Neural progenitor cell (in vitro differentiated cells): ENCODE measurements around the gene ARID2. TPM values are rescaled to one million over a fixed set of nuclear protein-coding genes. Genes with fewer than 3 reads are reported as not detected.

Experiments used
- DNase-seq: peaks from one replicate; pipeline ENCODE4 v3.0.0-alpha.2; 2016; ENCODE audit warnings: low spot score
- H2AFZ ChIP-seq: fragments of 200-600 bp; sonication (generic); replicated peaks from 2 replicates; pipeline ENCODE4 v1.6.1; 2016; ENCODE audit warnings: antibody characterized with exemption
- H3F3A ChIP-seq: fragments of 200-600 bp; sonication (generic); 2 replicates; pipeline ENCODE4 v1.6.1; 2016; ENCODE audit warnings: antibody characterized with exemption, low read depth
- H3K27ac ChIP-seq: fragments of 200-600 bp; sonication (generic); 2 replicates; pipeline ENCODE4 v1.5.1; 2016; ENCODE audit warnings: mild to moderate bottlenecking
- H3K27me3 ChIP-seq: fragments of 200-600 bp; sonication (generic); 2 replicates; pipeline ENCODE4 v1.6.1; 2016; ENCODE audit warnings: mild to moderate bottlenecking, moderate library complexity
- H3K36me3 ChIP-seq: fragments of 200-600 bp; sonication (generic); 2 replicates; pipeline ENCODE4 v1.5.1; 2016
- H3K4me1 ChIP-seq: fragments of 200-600 bp; sonication (generic); 2 replicates; pipeline ENCODE4 v1.6.1; 2016; ENCODE audit warnings: mixed run types
- H3K4me2 ChIP-seq: fragments of 200-600 bp; sonication (generic); 2 replicates; pipeline ENCODE4 v1.6.1; 2016
- H3K4me3 ChIP-seq: fragments of 200-600 bp; sonication (generic); 2 replicates; pipeline ENCODE4 v1.5.1; 2016
- H3K79me2 ChIP-seq: fragments of 200-600 bp; sonication (generic); 2 replicates; pipeline ENCODE4 v1.6.1; 2016; ENCODE audit warnings: low read depth
- H3K9ac ChIP-seq: fragments of 200-600 bp; sonication (generic); 2 replicates; pipeline ENCODE4 v1.6.1; 2016
- H3K9me3 ChIP-seq: fragments of 200-600 bp; sonication (generic); 2 replicates; pipeline ENCODE4 v1.5.1; 2016; ENCODE audit warnings: low read depth
- H4K20me1 ChIP-seq: fragments of 200-600 bp; sonication (generic); 2 replicates; pipeline ENCODE4 v1.6.1; 2016; ENCODE audit warnings: low read depth
- H3K27ac Mint-ChIP-seq: 3 replicates; pipeline ENCODE4 v1.8.0; 2021; ENCODE audit warnings: mixed read lengths
- H3K27me3 Mint-ChIP-seq: 2 replicates; pipeline ENCODE4 v1.8.0; 2022; ENCODE audit warnings: low read depth, mild to moderate bottlenecking, inconsistent platforms, moderate library complexity, mixed read lengths; ENCODE audit not compliant: insufficient read depth
- H3K36me3 Mint-ChIP-seq: 3 replicates; pipeline ENCODE4 v1.8.0; 2021; ENCODE audit warnings: mixed read lengths
- H3K4me1 Mint-ChIP-seq: 3 replicates; pipeline ENCODE4 v1.8.0; 2021; ENCODE audit warnings: mixed read lengths
- H3K4me3 Mint-ChIP-seq: 3 replicates; pipeline ENCODE4 v1.8.0; 2021; ENCODE audit warnings: mild to moderate bottlenecking, moderate library complexity, mixed read lengths
- H3K9me3 Mint-ChIP-seq: 3 replicates; pipeline ENCODE4 v1.8.0; 2020; ENCODE audit warnings: mixed read lengths
- EZH2 ChIP-seq: fragments of 200-600 bp; sonication (generic); IDR thresholded peaks from 2 replicates; pipeline ENCODE4 v1.6.1; 2017; ENCODE audit warnings: antibody characterized with exemption, mild to moderate bottlenecking, moderate library complexity
- EZH2phosphoT487 ChIP-seq: fragments of 200-600 bp; sonication (generic); IDR thresholded peaks from 2 replicates; pipeline ENCODE4 v1.6.1; 2017; ENCODE audit warnings: antibody characterized with exemption
- total RNA-seq: library from RNA; depleted of rRNA; stranded (reverse); fragments of >200 nt; gene quantifications from 2 replicates; pipeline ENCODE4 v1.2.3, GENCODE V29; 2015; ENCODE audit warnings: low replicate concordance
- TF ChIP-seq, protein P1 (sequence below): fragments of 200-600 bp; sonication (generic); IDR thresholded peaks from 2 replicates; pipeline ENCODE4 v1.5.1; 2017; ENCODE audit warnings: antibody characterized with exemption, mild to moderate bottlenecking

ARID2 gene
- total RNA-seq, 1 donor from 2014 or later = 86.4 TPM

DNA sequence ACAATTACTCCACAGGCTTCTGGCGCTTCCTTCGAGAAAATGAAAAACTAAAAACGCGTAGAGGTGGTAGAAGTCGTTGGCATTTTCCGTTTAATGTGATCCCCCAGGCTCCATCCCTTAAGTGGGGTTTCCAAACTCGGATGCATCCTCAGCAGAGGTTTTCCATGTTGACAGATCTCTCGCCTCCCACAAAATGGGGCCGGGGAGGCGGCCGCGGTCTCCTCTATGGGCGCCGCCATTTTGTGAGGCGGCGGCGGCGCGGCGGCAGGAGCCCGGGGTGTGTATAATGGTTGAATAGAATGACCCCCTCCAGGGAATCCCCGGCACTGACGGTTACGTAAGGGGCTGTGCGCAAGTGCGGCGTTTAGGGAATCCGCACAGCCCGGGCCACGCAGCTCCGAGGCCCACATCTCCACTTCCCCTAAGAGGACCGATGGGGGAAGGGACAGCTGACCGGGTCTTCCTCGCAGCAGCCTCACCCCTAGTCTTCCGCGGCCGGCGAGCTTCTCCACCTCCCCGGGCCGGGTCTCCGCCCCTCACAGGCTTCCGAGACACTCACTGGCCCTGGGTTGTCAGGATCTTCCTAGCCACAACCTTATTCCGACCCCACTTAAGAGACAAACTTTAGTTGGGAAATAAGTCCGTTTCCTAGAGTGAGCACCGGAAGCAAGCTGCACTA is 2.1 kb upstream of the ARID2 start:
- H3K9ac ChIP-seq = peak overlapping the region; percentile 89
- H3K36me3 Mint-ChIP-seq = peaks cover 5% of the 10 kb centered on the region
- H3K9me3 Mint-ChIP-seq = no peaks in the 10 kb centered on the region
- H3K9me3 ChIP-seq = no peaks in the 10 kb centered on the region
- H3K27ac Mint-ChIP-seq = peak overlapping the region; percentile 100
- H3K27ac ChIP-seq = peak overlapping the region; percentile 97
- H3K27me3 Mint-ChIP-seq = no peaks in the 10 kb centered on the region
- H3K4me2 ChIP-seq = peak overlapping the region; percentile 86
- H3K36me3 ChIP-seq = peaks cover 14% of the 10 kb centered on the region
- H3K4me1 ChIP-seq = peaks cover 34% of the 10 kb centered on the region
- peak; percentile 99 for DNase-seq
- H4K20me1 ChIP-seq = peaks cover 16% of the 10 kb centered on the region
- peak overlapping the region; percentile 98 for H3K4me3 Mint-ChIP-seq
- H3K27me3 ChIP-seq = no peaks in the 10 kb centered on the region
- peak overlapping the region; percentile 88 for H3K4me3 ChIP-seq
- peaks cover 12% of the 10 kb centered on the region for H3K4me1 Mint-ChIP-seq
- peaks cover 43% of the 10 kb centered on the region for H3F3A ChIP-seq
- TF ChIP-seq EZH2phosphoT487 (no peak), EZH2 (no peak)
- H2AFZ ChIP-seq = peak overlapping the region; percentile 89
- H3K79me2 ChIP-seq = peaks cover 75% of the 10 kb centered on the region

DNA sequence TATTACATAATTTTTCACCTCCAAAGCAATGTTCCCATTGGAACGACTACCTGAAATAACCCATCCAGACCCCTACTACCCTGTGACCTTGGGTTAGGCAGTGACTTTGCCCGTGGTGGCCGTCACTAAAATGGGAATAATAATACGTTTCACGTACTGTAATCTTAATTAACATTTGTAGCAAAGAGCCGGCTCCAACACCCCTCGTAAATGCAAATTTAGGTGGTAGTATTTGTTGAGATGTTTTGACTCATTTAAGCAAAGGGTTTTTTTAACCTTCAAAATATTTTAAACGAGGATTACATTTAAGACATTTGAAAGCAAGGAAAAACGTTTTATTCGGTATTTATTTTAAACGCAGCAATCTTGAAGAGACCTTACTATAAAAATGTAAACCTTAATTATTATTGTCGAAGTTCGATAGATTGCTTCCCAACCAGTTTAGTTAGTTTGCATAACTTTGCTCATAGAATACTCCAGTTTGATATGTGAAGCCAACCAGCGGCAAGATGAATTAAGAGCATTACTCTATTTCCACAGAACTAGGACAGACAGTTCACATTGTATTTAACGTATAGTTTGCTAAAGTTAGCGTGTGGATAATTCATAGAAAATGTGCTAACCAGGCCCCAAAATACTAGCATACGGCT is 1.4 kb upstream of the ARID2 start:
- Histone ChIP-seq H3K9me3 (no peaks in the 10 kb centered on the region), H3K4me2 (peak overlapping the region; percentile 86), H4K20me1 (peaks cover 17% of the 10 kb centered on the region), H3K27me3 (no peaks in the 10 kb centered on the region), H3K4me1 (peaks cover 39% of the 10 kb centered on the region), H3K4me3 (peak overlapping the region; percentile 88), H3K79me2 (peaks cover 75% of the 10 kb centered on the region), H3K36me3 (peaks cover 20% of the 10 kb centered on the region), H2AFZ (peak overlapping the region; percentile 31), H3K27ac (peak overlapping the region; percentile 97), H3K9ac (no peak overlapping the region), H3F3A (peaks cover 43% of the 10 kb centered on the region)
- peaks cover 16% of the 10 kb centered on the region for H3K4me1 Mint-ChIP-seq
- no peaks in the 10 kb centered on the region for H3K27me3 Mint-ChIP-seq
- H3K9me3 Mint-ChIP-seq = no peaks in the 10 kb centered on the region
- TF ChIP-seq, protein P1, sequence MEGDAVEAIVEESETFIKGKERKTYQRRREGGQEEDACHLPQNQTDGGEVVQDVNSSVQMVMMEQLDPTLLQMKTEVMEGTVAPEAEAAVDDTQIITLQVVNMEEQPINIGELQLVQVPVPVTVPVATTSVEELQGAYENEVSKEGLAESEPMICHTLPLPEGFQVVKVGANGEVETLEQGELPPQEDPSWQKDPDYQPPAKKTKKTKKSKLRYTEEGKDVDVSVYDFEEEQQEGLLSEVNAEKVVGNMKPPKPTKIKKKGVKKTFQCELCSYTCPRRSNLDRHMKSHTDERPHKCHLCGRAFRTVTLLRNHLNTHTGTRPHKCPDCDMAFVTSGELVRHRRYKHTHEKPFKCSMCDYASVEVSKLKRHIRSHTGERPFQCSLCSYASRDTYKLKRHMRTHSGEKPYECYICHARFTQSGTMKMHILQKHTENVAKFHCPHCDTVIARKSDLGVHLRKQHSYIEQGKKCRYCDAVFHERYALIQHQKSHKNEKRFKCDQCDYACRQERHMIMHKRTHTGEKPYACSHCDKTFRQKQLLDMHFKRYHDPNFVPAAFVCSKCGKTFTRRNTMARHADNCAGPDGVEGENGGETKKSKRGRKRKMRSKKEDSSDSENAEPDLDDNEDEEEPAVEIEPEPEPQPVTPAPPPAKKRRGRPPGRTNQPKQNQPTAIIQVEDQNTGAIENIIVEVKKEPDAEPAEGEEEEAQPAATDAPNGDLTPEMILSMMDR = no peak
- TF ChIP-seq EZH2 (no peak), EZH2phosphoT487 (no peak)
- H3K4me3 Mint-ChIP-seq = peak overlapping the region; percentile 98
- peak overlapping the region; percentile 74 for H3K27ac Mint-ChIP-seq
- H3K36me3 Mint-ChIP-seq = peaks cover 8% of the 10 kb centered on the region
- DNase-seq = no peak

DNA sequence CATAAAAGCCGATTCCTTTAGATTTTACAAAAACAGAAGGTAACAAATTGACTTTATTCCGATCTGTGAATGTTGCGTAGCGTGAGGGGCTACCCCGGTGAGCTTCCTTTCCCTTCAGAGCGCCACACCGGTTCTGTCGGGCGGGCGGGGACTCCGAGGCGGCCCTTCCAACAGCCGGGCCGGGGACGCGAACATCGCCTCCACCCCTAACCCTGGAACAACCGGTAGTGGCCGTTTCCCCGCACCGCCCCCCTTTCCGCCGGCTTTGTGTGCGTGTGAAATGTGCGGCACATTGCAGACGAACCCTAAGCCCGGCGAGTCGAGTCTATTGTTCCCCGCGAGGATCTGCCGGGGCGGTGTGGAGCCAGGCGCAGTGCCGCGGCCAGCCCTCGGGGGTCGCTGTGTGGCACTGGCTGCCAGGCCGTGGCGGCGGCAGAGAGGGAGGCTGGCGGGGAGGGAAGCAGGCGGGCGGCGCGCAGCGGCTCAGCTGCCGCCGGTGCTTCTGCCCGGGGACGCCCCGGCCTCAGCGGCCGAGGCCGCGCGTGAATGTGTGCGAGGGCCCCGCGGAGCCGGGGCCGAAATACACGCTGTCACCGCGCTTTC is 775 bp upstream of the ARID2 start:
- H3K36me3 Mint-ChIP-seq = peaks cover 9% of the 10 kb centered on the region
- Histone ChIP-seq H2AFZ (peak overlapping the region; percentile 31), H3K4me1 (peaks cover 38% of the 10 kb centered on the region), H3K9me3 (no peaks in the 10 kb centered on the region), H3K36me3 (peaks cover 23% of the 10 kb centered on the region), H3F3A (peaks cover 43% of the 10 kb centered on the region), H3K79me2 (peaks cover 75% of the 10 kb centered on the region), H3K4me2 (peak overlapping the region; percentile 86), H3K27ac (peak overlapping the region; percentile 97), H4K20me1 (peaks cover 18% of the 10 kb centered on the region), H3K9ac (peak overlapping the region; percentile 78), H3K4me3 (peak overlapping the region; percentile 88), H3K27me3 (no peaks in the 10 kb centered on the region)
- H3K4me3 Mint-ChIP-seq = peak overlapping the region; percentile 98
- H3K27ac Mint-ChIP-seq = peak overlapping the region; percentile 40
- H3K4me1 Mint-ChIP-seq = peaks cover 21% of the 10 kb centered on the region
- TF ChIP-seq EZH2 = no peak
- TF ChIP-seq, protein P1 = peak; percentile 84
- TF ChIP-seq EZH2phosphoT487 = no peak
- peak; percentile 99 for DNase-seq
- no peaks in the 10 kb centered on the region for H3K27me3 Mint-ChIP-seq
- H3K9me3 Mint-ChIP-seq = no peaks in the 10 kb centered on the region
